NCI-H1436 treated with DMSO at 0.1 percent for 48 hours (cell line): ENCODE measurements around the gene SEC22C.

Experiments
- DNase-seq: peaks from one replicate; lab custom pipeline; 2025; lab: John Stamatoyannopoulos, UW

SEC22C gene

GRCh38 chr3:42535981-42536784 lies 45.6 kb downstream of the SEC22C start:
- DNase-seq: no peak

- DNase-seq: no peak
Measured at GRCh38 chr3:42533161-42533897, 48.4 kb downstream of the SEC22C start.

DNA sequence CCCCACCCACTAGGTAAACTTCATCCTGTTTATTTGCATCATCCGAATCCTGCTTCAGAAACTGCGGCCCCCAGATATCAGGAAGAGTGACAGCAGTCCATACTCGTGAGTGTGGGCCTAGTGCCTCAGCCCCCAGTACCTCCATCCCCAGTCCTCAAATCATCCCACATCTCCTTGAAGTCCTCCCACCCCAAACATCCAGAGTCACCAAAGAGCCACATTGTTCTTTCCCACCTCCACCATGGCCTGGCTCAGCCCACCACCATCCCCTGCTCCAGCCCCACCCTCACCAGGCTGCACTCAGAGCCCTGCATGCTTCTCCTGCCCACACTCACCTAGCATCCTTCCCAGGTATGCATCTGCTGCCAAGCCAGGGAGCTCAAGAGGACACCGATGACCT lies 49.5 kb downstream of the SEC22C start:
- no peak for DNase-seq

GRCh38 chr3:42531470-42531869 lies 50.3 kb downstream of the SEC22C start:
- no peak for DNase-seq

DNA sequence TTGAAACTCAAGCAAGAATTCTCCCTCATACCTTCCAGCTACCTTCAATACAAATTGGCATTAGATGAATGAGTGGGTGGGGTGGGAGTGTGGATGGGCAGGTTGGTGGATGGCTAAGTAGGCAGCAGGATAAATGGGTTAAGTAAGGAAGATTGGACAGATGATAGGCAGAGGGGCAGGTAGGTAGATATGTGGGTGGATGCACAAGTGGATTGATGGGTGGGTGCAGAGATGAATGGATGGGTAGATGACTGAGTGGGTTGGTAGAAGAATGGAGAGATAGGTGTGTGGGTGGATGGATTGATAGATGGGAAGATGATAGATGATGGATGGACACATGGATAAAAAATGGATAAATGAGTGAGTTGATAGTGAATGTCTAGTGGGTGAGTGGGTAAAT lies 51.7 kb downstream of the SEC22C start:
- DNase-seq: no peak

GRCh38 chr3:42529468-42529867 lies 52.3 kb downstream of the SEC22C start:
- DNase-seq: no peak

DNA sequence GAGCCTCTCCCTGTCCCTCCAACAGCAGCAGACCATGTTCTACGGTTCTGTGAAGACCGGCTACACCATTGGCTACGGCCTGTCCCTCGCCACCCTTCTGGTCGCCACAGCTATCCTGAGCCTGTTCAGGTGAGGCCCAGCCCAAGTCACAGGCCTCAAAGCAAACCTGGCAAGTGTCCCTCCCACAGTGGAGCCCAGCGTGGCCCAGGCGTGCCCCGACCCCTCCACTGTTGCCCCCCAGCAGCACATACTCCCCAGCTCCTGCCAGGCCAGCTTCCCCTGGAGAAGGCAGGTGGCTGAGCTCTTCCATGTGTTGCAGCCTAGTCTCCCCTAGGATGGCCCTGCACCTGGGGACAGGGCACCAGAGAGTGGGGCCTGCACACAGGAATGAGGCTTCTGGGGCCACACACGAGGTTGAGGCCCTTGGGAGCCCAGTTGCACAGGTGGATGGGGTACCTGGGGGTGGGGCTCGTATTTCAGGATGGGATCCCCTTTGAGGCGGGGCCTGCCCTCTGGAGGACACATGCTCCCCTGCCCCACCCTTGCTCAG lies 54.3 kb downstream of the SEC22C start:
- no peak for DNase-seq

- no peak for DNase-seq
Measured at GRCh38 chr3:42526616-42527367, 55.0 kb downstream of the SEC22C start.

GRCh38 chr3:42525736-42526345 lies 55.9 kb downstream of the SEC22C start:
- no peak for DNase-seq

DNA sequence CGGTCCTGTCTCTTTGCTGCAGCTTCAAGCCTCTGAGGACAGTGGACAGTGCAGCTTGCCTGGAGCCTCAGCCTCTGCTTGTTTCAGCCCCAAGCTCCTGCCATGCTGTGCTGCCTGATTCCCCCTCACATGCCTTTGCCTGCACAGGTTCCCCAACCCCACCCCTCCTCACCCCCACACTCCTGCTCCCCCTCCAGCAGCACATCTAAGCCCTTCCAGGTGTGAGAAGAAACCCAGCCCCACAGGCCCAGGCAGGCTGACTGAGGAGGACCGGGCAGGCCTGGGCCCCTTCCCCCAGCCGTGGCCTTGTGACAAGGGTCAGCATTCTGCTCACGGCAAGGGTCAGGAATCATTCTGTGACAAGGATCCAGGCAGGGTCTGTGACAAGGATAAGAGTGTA lies 56.6 kb downstream of the SEC22C start:
- DNase-seq: no peak

DNA sequence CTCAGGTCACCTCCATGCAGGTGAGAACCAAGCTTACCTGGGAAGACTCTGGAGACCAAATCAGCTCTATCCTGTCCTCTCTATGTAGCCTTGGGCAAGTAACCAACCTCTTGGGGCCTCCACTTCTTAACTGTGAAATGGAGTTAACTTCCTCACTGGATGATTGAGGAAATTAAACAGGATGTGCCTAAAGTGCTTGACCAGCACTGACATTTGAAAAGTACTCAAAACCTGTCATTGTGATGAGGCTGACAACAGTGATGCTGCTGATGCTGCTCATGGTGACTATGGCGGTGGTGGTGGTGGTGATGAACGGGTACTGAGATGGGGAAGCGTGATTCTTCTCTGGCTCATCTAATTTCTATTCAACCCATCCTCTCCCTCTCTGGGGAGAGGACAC lies 57.0 kb downstream of the SEC22C start:
- no peak for DNase-seq

DNA sequence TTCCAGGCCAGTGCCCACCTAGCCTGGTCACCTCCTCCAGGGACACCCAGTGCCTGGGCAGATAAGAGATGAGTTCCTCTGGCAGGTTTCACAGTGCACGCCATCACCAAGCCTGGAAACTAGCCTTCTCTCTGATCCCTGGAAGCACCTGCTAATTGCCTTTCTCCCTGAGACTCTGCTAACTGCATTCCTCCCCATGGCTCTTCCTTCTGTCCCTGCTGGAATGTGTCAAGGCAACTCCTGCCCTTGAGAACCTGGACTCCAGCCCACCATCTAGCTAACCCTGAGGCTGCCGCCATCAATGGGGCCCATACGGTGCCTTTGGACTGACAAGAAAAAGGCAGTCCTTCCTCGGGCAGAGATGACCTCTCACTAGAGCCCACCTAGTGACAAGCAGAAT lies 60.9 kb downstream of the SEC22C start:
- DNase-seq: no peak

- DNase-seq: no peak
Measured at GRCh38 chr3:42520336-42520735, 61.4 kb downstream of the SEC22C start.

GRCh38 chr3:42519568-42519962 lies 62.2 kb downstream of the SEC22C start:
- no peak for DNase-seq

GRCh38 chr3:42518800-42519567 lies 62.8 kb downstream of the SEC22C start:
- no peak for DNase-seq

- no peak for DNase-seq
Measured at GRCh38 chr3:42517117-42517516, 64.7 kb downstream of the SEC22C start.

DNA sequence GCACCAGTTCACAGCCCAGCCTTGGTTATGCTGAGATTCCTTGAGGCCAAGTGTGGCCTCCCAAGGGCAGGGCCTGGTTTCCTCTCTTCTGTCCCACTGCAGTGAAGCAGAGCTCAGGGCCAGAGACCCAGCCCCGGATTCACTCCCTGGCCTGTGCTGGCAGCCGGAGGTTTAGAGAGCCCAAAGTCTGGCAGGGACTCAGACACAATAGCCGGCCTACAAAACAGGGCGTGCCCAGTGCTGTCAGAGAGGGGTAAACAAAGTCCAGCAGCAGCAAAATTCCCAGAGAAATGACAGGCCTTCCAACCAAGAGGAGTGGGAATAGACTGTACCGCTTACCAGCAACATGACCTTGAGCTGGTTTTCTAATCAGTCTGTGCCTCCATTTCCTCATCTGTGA lies 65.3 kb downstream of the SEC22C start:
- no peak for DNase-seq

DNA sequence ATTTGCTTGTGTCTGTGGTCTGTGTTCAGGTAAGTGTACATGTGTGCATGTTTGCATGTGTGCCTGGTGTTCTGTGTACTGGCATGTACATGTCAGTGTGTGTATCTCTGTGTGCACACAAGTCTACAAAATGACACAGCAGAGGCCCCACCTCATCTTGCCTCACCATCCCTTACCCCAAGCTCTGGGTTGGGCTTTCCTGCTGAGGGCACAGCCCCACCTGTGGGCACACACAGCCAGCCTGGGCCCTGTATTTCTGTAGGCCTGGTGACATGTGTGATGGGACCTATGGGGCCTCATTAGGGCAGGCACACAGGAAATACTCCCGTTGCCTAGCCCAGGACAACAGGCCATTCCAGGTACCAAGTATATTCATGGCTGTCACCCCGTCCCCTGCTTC lies 65.8 kb downstream of the SEC22C start:
- no peak for DNase-seq

- no peak for DNase-seq
Measured at GRCh38 chr3:42515391-42515916, 66.3 kb downstream of the SEC22C start.

- no peak for DNase-seq
Measured at GRCh38 chr3:42514876-42515275, 66.9 kb downstream of the SEC22C start.

- no peak for DNase-seq
Measured at GRCh38 chr3:42513521-42513920, 68.2 kb downstream of the SEC22C start.
